CD4-positive, alpha-beta T cell treated with Interferon alpha-2 for 1 hour (primary cell): Measurements from ENCODE around the gene UROC1.

Experiments
- DNase-seq, 2 donors: peaks; one replicate each; pipeline ENCODE4 v3.0.0-alpha.2; 2020 to 2022

The UROC1 gene

DNA sequence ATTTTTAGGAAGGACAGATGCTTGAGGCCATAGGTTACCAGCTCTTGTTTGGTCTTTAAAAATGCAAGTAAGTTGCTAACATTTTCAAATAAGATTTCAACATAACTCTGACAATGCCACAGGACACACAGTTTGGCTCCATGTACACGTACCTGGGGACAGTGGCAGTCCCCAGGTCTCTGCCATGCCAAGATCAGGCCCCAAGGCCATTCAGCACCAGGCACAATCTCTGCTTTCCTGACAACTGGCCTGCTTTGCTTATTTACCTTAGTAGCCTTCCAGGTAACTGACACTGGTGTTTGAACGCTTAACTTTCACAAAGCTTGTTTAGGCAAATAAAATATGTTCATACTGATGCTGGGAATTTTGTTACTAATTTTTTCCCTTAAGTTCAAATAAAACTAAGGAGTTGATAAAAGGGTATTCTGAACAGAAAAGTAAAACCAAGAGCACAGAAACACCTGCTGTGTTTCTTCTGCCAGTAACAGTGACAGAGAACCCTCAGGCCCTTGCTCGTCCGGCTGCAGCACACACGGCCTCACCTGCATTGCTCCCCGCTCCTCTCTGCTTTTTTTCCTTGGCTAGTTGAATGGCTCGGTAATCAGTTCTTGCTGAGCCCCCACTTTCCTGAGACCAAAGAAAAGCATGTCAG, 58.3 kb downstream of the UROC1 start:
- no peak for DNase-seq

GRCh38 chr3:126456766-126457388, 60.7 kb downstream of the UROC1 start:
- no peak for DNase-seq

DNA sequence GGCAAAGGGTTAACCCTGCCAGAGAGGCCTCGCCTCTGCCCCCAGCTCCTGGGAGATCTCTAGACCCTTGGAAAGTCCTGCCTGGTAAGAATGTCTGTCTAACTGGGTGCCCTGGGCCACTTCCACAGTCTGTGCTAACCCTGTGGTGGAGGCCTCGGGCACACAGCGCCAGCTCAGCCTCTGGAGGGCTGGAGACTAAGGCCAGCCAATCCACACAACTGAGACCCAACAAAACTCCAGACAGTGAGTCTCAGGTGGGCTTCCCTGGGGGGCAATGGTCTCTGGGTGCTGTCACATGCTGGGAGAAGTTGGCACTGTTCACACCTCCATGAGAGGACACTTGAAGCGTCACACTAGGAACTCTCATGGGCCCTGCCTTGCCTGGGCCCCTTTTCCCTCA, 61.4 kb downstream of the UROC1 start:
- no peak for DNase-seq

DNA sequence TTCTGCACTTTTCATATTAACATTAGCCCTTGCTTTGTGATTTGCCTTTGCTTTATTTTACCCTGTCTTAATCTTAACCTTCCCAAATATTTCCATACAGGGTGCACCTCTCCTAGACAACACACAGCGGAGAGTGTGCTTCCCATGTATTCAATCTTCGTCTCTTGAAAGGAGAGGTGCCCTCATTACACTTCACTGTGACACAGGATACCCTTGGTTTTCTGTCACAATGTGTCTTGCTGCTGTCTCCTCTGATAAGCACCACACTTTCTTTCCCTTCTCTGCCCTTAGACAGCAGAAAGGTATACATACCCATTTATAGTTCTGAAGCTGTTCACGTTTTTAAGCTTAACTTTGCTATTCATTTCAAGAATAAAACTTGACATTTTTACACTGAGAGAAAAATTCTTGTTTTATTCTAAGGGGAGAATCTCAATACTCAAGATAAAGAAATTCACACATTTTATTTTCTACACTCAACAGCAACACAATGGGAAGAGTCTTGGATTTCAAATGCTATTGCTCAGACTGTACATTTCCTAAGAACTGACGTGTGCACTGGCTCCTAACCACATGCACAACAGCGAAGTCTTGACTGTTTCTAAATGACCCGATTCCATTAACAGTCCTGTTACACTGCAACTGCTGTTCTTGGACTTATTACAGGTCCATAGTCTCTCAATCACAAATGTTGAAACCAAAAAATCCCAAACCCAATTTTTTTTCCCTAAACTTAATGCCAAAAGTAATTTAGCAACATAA, 63.0 kb downstream of the UROC1 start:
- no peak for DNase-seq

DNA sequence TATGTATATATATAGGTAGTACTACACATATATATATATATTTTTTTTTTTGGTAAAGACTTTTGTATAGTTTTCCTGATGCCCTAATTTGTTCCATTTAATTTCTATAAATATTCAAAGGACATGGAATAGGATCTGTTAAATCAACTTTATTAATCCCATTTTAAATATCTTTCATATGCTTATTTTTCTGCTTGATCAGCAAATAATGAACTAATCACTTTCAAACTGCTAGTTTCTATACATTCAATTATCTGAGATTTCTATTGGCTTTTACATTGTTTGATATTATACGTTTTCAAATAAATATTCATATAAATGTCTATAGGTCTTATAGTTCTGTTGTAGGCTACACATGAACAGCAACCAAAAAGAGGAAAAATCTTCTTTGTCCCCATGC, 63.5 kb downstream of the UROC1 start:
- DNase-seq: no peak

DNA sequence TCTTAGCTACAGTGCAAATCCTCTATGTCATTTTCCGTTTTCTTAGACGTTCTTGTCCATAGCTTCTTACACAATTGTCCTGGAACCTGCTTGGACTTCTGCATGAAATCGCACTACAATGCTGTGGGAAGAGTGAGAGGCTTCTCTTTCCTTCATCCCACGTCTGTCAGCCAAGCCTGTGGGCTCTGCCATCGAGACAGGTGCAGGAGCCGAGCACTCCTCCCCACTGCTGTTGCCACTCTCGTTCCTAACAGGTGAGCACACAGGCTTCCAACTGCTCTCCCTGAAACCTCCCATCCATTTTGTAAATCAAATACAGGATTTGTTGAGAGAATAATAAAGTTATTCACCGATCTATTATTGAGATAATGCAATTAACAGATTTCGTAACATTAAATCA, 65.4 kb downstream of the UROC1 start:
- DNase-seq: no peak

- DNase-seq: no peak
These were observed 66.1 kb downstream of the UROC1 start for GRCh38 chr3:126451511-126451910.

DNA sequence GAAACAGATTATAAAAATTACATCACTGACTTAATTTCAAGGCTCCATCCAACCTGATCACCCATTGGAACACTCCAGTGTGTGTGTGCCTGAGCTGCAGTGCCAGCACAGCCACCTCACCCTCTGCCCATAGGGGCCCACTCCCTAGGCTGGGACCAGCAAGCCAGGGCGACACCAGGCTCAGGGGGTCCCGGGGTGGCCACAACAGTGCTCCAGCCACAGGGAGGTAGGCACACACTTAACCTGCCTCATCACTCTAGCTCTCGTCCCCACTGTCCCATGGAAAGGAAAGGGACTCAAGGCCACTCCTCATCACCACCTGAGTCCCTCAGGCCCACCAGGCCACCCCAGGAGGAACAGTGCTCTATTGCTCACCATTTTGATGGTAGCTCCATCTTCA, 66.8 kb downstream of the UROC1 start:
- DNase-seq: no peak

DNA sequence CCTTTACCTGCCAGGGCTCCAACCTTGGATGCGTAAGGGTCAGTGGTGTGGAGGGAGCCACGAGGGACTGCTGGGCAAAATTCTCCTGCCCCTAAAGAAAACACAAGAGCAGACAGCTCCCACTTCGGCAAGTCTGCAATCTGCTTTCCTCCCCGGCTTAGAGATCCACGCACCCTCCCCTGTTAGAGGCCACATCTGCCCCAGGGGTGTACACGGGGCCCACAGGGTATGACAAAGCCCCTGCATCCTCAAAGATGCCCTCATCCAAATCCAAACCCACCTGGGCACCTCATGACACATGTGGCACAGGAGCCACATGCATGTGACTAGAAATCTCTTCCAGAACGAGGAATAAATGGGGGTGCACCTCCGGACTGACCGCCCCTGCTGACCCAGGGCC, 67.4 kb downstream of the UROC1 start:
- no peak for DNase-seq

GRCh38 chr3:126449621-126450051, 67.9 kb downstream of the UROC1 start:
- no peak for DNase-seq

GRCh38 chr3:126448893-126449180, 68.7 kb downstream of the UROC1 start:
- DNase-seq: no peak

GRCh38 chr3:126448136-126448892, 69.3 kb downstream of the UROC1 start:
- no peak for DNase-seq

DNA sequence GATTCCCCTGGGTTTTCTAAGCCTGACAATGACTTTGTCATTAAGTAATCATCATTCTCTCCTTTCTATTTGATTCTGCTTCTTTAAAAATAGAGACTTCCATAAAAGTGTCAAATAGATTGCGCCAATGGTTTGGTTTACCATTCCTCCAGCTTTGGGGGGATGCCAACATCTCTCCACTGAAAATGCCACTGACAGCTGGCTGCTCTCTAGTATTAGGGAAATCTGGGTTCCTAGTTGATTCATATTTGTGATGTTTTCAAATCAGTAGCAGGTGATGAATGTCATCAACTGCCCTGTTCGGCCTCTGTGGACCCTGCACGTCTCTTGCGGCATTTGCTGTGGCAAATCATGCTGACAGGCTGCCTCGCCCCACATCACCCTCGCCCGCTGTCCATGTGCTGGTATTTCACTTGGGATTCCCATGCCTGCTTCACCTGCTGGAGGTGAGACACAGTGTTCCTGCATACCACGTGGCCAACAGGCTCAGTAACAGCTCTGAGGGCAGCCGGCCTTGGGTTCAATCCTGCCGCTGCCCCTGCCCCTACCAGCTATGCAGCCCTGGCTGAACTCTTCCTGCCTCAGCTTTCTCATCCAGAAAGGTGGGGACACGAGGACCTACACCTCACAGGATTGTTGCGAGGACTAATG, 70.0 kb downstream of the UROC1 start:
- no peak for DNase-seq

DNA sequence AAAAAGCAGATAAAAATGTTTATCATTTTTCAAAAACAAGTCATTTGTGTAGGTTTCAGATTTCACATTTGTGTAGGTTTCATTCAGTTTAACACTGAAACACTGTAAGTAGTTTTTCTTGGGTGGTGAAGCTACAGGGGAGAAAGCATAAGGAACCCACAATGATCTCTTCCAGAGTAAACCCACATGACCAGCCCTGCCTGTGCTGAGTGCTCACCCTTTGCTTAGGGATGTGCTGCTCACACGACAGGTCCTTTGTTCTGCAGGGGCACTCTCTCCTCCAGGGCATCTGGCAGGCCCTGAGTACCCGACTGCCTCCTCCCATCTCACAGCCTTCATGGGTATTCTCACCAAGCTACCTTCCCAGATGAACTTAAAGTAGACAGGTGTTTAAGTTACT, 70.8 kb downstream of the UROC1 start:
- DNase-seq: no peak

DNA sequence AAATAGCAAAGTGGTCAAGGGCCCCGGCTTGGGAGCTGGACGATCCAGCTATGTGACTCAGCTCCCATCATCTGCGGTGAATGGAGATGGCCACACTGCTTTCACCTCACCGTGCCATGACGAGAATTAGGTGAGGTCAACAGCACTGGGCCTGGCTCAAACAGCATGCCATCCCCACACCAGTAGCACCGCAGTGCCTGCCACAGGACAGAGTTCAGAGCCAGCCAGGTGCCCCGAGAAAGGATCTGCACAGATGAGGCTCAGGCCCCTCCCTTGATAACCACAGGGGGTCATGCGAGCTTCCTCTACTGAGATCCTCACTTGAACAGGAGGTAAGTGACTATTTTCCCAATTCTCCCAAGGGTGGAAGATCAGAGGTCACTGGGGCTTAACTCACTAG, 71.3 kb downstream of the UROC1 start:
- no peak for DNase-seq

GRCh38 chr3:126445506-126445905, 72.1 kb downstream of the UROC1 start:
- no peak for DNase-seq

- DNase-seq: no peak
These were observed 74.7 kb downstream of the UROC1 start for GRCh38 chr3:126442856-126443242.

DNA sequence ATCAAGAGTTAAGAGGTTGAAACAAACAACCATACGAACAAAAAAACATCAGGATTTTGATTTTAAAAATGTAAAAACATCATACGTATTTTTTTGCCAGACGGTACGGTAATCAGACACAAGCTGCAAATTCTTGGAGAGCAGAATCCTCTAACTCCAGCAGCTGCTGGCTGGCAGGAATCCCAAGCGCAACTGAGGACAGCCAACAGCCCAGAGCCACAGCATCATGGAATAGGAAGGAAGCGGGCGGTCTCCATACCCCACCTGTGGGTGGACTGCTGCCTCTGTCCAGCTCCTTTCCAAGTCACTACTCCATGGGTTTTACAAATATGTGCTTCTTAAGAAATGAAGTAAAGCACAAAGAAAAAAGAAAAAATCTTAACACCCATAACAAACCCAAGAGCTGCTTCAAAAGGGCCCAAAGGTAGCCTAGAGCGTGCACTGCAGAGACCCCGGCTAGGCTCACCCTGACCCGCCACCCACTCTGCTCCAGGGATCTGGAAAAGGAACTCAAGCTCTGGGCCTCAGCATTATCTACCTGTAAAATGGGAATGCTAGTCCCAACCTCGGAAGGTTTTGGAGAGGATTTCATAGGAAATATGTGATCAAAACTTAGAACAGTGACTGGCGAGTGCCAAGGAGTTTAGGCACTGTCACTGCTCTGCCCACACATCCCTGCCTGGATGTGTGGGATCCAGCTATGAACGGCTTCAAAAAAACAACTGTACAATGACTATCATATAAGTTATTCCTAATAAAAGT, 75.3 kb downstream of the UROC1 start:
- DNase-seq: no peak

DNA sequence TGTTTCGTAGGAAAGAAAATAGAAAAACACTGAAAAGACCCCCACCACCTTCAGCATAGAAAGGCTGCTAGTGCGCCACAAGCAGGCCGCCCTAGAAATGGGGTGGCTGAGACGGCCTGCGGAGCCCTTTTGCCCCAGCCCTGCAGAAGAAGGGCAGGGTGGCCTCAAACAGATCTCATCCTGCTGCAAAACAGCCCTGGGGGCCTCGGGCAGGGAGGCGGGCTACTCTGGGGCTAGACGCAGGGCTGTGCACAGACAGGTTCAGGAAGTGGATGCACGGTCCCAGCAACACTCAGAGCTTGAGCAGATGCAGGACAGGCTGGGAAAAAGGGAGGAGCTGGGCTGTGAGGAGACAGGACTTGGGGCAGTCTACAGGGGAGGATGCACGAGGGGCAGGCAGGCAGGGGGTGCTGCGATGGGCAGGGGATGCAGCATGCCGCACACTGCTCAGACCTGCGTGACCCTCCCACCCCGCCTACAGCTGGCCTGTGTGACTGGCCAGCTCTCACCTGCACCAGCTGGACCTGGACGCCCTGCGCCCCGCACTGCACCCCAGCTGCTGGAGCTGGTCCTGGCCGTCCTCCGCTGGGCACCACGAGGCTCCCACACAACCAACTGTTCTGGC, 76.2 kb downstream of the UROC1 start:
- no peak for DNase-seq

DNA sequence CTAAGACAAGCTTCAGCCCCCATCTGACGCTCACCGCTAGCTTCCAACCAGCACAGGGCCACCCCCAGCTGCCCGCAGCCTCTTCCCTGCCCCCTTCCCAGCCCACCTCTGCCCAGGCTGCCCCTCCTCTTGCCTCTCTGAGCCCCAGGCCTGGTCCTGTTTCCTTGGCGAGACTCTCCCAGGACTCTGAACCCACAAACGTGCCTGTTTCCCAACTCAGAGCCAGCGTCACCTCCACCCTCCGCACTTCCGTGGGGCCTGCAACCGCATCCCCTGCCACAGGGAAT, 76.9 kb downstream of the UROC1 start:
- DNase-seq: no peak

DNA sequence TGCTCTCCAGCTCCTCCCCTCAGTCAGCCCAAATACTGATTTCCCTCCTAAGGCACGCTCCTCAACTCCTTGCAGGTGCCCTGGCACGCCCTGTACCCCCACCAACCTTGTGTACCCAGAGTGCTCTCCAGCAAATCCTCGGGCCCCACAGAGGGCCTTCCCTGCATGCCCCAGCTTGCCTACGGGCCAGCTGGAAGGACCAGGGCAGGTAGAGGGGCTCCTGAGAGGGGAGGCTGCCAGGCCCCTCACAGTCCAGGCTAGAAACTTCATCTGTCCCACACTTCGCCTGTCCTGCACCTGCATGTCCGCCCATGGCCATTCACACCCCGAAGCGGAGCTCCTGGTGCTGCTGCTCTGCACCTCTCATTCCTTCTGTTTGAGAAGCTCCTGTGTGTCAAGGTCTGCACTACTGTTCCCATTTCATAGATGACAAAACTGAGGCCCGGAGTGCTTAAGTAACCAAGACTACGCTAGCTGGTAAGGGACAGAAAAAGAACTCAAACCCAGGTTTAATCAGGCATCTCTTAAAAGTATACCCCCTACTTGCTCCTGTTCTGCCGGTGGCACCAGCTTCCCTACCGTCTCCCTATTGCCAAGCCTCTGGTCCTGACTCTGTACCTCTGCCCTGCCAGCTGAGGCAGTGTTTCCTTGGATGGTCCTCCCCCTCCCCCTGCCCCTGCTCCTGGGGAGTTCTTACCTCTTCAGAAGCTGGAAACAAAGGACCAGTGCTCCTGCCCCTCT, 77.4 kb downstream of the UROC1 start:
- no peak for DNase-seq
